Esophagus muscularis mucosa (tissue), 4 donors: ENCODE measurements around the gene CCR6.

Source experiments
- EP300 ChIP-seq: sonication (generic); formaldehyde crosslinking; IDR thresholded peaks from one replicate; pipeline ENCODE4 v1.6.1; 2017; ENCODE audit warnings: antibody characterized with exemption
- POLR2A ChIP-seq: fragments of 450-650 bp; IDR thresholded peaks from one replicate; pipeline ENCODE4 v1.6.1; 2017; ENCODE audit warnings: antibody characterized with exemption, moderate library complexity, mild to moderate bottlenecking, low read depth
- POLR2AphosphoS5 ChIP-seq, 2 donors: sonication (generic); formaldehyde crosslinking; IDR thresholded peaks; one replicate each; pipeline ENCODE4 v1.6.1; 2017; ENCODE audit warnings: antibody characterized with exemption in 2 of 2
- TF ChIP-seq, protein P1 (sequence below), 3 experiments: fragments of 200-600 bp in 2 of 3; fragments of 450-650 bp in 1 of 3; sonication (generic) in 2 of 3; IDR thresholded peaks; one replicate each; pipeline ENCODE4 v1.5.1; 2017 to 2019; ENCODE audit warnings: antibody characterized with exemption in 3 of 3, mild to moderate bottlenecking in 2 of 3, moderate library complexity in 1 of 3

- TF ChIP-seq, protein P1, sequence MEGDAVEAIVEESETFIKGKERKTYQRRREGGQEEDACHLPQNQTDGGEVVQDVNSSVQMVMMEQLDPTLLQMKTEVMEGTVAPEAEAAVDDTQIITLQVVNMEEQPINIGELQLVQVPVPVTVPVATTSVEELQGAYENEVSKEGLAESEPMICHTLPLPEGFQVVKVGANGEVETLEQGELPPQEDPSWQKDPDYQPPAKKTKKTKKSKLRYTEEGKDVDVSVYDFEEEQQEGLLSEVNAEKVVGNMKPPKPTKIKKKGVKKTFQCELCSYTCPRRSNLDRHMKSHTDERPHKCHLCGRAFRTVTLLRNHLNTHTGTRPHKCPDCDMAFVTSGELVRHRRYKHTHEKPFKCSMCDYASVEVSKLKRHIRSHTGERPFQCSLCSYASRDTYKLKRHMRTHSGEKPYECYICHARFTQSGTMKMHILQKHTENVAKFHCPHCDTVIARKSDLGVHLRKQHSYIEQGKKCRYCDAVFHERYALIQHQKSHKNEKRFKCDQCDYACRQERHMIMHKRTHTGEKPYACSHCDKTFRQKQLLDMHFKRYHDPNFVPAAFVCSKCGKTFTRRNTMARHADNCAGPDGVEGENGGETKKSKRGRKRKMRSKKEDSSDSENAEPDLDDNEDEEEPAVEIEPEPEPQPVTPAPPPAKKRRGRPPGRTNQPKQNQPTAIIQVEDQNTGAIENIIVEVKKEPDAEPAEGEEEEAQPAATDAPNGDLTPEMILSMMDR (IDR thresholded peaks at IDR 0.05), result no peak
- TF ChIP-seq POLR2A, result no peak
- TF ChIP-seq POLR2AphosphoS5 (IDR thresholded peaks at IDR 0.05), result no peak
- no peak for TF ChIP-seq EP300
Measured at GRCh38 chr6:167115054-167115453, 7.8 kb upstream of the CCR6 start.
